Osteoblast (primary cell): ENCODE results near the gene RHOT2. TPM values are rescaled to one million over a fixed set of nuclear protein-coding genes. Genes with fewer than 3 reads are reported as not detected.

Experiments
- DNase-seq: peaks from one replicate; pipeline ENCODE4 v3.0.0; 2011; ENCODE audit warnings: low spot score, mixed read lengths; ENCODE audit not compliant: insufficient read length; ENCODE audit errors: missing footprints
- H2AFZ ChIP-seq: 2 replicates; pipeline ENCODE4 v1.6.0; 2011; ENCODE audit warnings: mild to moderate bottlenecking, low read length
- H3K27ac ChIP-seq: 2 replicates; pipeline ENCODE4 v1.5.1; 2011; ENCODE audit warnings: mild to moderate bottlenecking, low read depth, low read length, moderate library complexity
- H3K27me3 ChIP-seq: 2 replicates; pipeline ENCODE4 v1.6.0; 2012; ENCODE audit warnings: mild to moderate bottlenecking, control low read depth, inconsistent platforms, low read length, moderate library complexity; ENCODE audit not compliant: insufficient read depth
- H3K36me3 ChIP-seq: 2 replicates; pipeline ENCODE4 v1.5.1; 2011; ENCODE audit warnings: mild to moderate bottlenecking, low read length, control low read depth, moderate library complexity; ENCODE audit not compliant: insufficient read depth
- H3K4me1 ChIP-seq: 2 replicates; pipeline ENCODE4 v1.5.1; 2011; ENCODE audit warnings: mild to moderate bottlenecking, low read length, control low read depth, moderate library complexity; ENCODE audit not compliant: insufficient read depth
- H3K4me2 ChIP-seq: 2 replicates; pipeline ENCODE4 v1.6.0; 2011; ENCODE audit warnings: mild to moderate bottlenecking, low read length; ENCODE audit not compliant: insufficient read depth
- H3K4me3 ChIP-seq: fragments of 200-600 bp; sonication (generic); 3 replicates; pipeline ENCODE4 v1.5.1; 2012; ENCODE audit warnings: mild to moderate bottlenecking, low read length, inconsistent platforms; ENCODE audit not compliant: insufficient read depth
- H3K79me2 ChIP-seq: 2 replicates; pipeline ENCODE4 v1.6.0; 2012; ENCODE audit warnings: mild to moderate bottlenecking, low read length, control low read depth, inconsistent platforms; ENCODE audit not compliant: insufficient read depth
- H3K9me3 ChIP-seq: 2 replicates; pipeline ENCODE4 v1.5.1; 2011; ENCODE audit warnings: low read depth, low read length, control low read depth
- H4K20me1 ChIP-seq: 2 replicates; pipeline ENCODE4 v1.6.0; 2012; ENCODE audit warnings: mild to moderate bottlenecking, low read length, control low read depth; ENCODE audit not compliant: insufficient read depth
- CTCF ChIP-seq: IDR thresholded peaks from 2 replicates; pipeline ENCODE4 v1.5.1; 2011; ENCODE audit warnings: mild to moderate bottlenecking, low read depth, low read length, moderate library complexity; ENCODE audit errors: extremely low read depth
- total RNA-seq: library from RNA; depleted of rRNA; stranded (reverse); fragments of >200 nt; gene quantifications from 2 replicates; pipeline ENCODE4 v1.2.3, GENCODE V29; 2012

The RHOT2 gene
- total RNA-seq, 1 donor = 42.0 TPM

DNA sequence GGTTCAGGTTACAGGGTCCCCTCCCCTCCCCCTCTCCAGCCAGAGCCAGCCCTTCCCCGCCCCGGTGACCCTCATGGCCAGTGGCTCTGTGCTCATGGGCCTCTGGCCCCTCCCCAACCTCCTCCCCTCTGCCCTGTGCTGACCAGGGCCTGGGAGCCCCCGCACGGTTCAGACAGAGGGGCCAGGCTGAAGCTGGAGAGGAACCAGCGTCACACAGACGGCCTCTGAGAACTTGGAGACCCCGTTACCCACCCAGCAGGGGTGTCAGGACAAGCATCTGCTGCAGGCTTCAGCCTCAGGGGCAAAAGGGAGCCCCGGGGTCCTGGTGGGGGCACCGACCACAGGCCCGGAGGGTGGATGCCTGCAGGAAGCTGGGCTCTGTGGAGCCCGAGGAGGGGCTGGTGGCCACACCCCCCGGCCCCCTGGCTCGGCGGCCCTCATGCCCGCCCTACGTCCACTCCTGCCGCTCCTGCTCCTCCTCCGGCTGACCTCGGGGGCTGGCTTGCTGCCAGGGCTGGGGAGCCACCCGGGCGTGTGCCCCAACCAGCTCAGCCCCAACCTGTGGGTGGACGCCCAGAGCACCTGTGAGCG is 37.0 kb upstream of the RHOT2 start, which contains the start of gene WFIKKN1:
TSS of gene WFIKKN1 (plus strand) at position 171 of the 591 bp plus-strand sequence. CDS start at position 440, 269 bp downstream.
- no peak within 1 kb of the TSS for H3K4me3 ChIP-seq
- peak; percentile 93 for DNase-seq
- TF ChIP-seq CTCF = no peak
- no peak within 1 kb of the TSS for H2AFZ ChIP-seq
- H3K27me3 ChIP-seq = no peaks in the 10 kb centered on the region
- H4K20me1 ChIP-seq = peaks cover 4% of the 10 kb centered on the region
- no peak within 1 kb of the TSS for H3K27ac ChIP-seq
- no peaks in the 10 kb centered on the region for H3K9me3 ChIP-seq
- H3K4me1 ChIP-seq = peaks cover 19% of the 10 kb centered on the region
- peaks cover 11% of the 10 kb centered on the region for H3K79me2 ChIP-seq
- no peak within 1 kb of the TSS for H3K4me2 ChIP-seq
- no peaks in the 10 kb centered on the region for H3K36me3 ChIP-seq

- H2AFZ ChIP-seq = no peak overlapping the region
- peaks cover 13% of the 10 kb centered on the region for H3K4me1 ChIP-seq
- TF ChIP-seq CTCF = no peak
- H3K79me2 ChIP-seq = peaks cover 14% of the 10 kb centered on the region
- H3K27me3 ChIP-seq = no peaks in the 10 kb centered on the region
- no peaks in the 10 kb centered on the region for H3K36me3 ChIP-seq
- H3K27ac ChIP-seq = no peak overlapping the region
- H3K4me2 ChIP-seq = no peak overlapping the region
- no peak for DNase-seq
- no peaks in the 10 kb centered on the region for H3K9me3 ChIP-seq
- peaks cover 4% of the 10 kb centered on the region for H4K20me1 ChIP-seq
- no peak overlapping the region for H3K4me3 ChIP-seq
These were observed 36.0 kb upstream of the RHOT2 start for GRCh38 chr16:631808-632358.

GRCh38 chr16:632486-633335 is 35.2 kb upstream of the RHOT2 start:
- no peak overlapping the region for H3K4me2 ChIP-seq
- H3K4me3 ChIP-seq = no peak overlapping the region
- no peak for DNase-seq
- peaks cover 4% of the 10 kb centered on the region for H4K20me1 ChIP-seq
- H3K27ac ChIP-seq = no peak overlapping the region
- H3K27me3 ChIP-seq = no peaks in the 10 kb centered on the region
- TF ChIP-seq CTCF = no peak
- peaks cover 14% of the 10 kb centered on the region for H3K79me2 ChIP-seq
- H3K36me3 ChIP-seq = no peaks in the 10 kb centered on the region
- no peaks in the 10 kb centered on the region for H3K9me3 ChIP-seq
- H2AFZ ChIP-seq = no peak overlapping the region
- peaks cover 6% of the 10 kb centered on the region for H3K4me1 ChIP-seq
